Ascending aorta (tissue), 2 donors: ENCODE results near the gene NR1D2. TPM values are rescaled to one million over a fixed set of nuclear protein-coding genes. Genes with fewer than 3 reads are reported as not detected.
A peak's percentile ranks its signal among the peaks of the same experiment; 100 is the strongest.
"Not testable (repeated sequence)": the region's sequence is repeated elsewhere in the genome, so short reads cannot be mapped to it uniquely, and the experiment has no call there.

Experiments used
- DNase-seq, 2 donors: peaks; one replicate each; pipeline ENCODE4 v3.0.0-alpha.2; 2019; ENCODE audit warnings: low spot score in 2 of 2
- H3K27ac ChIP-seq, 2 donors: fragments of 200-600 bp; sonication (generic); one replicate each; pipeline ENCODE4 v1.5.1; 2016 to 2017; ENCODE audit warnings: mild to moderate bottlenecking in 1 of 2
- H3K27me3 ChIP-seq: fragments of 200-600 bp; sonication (generic); one replicate; pipeline ENCODE4 v1.5.1; 2017
- H3K36me3 ChIP-seq, 2 donors: fragments of 200-600 bp; sonication (generic); one replicate each; pipeline ENCODE4 v1.5.1; 2016
- H3K4me1 ChIP-seq, 2 donors: fragments of 200-600 bp; sonication (generic); one replicate each; pipeline ENCODE4 v1.5.1; 2016 to 2017; ENCODE audit warnings: mild to moderate bottlenecking in 1 of 2
- H3K4me3 ChIP-seq, 2 donors: fragments of 200-600 bp; sonication (generic); one replicate each; pipeline ENCODE4 v1.5.1; 2016 to 2017; ENCODE audit warnings: mild to moderate bottlenecking in 1 of 2
- H3K9me3 ChIP-seq, 2 donors: fragments of 200-600 bp; sonication (generic); one replicate each; pipeline ENCODE4 v1.5.1; 2016
- CTCF ChIP-seq, 3 experiments: fragments of 200-600 bp in 2 of 3; fragments of 450-650 bp in 1 of 3; sonication (generic) in 2 of 3; IDR thresholded peaks; one replicate each; pipeline ENCODE4 v1.5.1; 2016 to 2019; ENCODE audit warnings: antibody characterized with exemption in 3 of 3, mild to moderate bottlenecking in 1 of 3, moderate library complexity in 1 of 3
- intact Hi-C: fragments of 100-400 bp; cut with DNase I; formaldehyde crosslinking; loops from one replicate; pipeline ENCODE4 v1.15.1; 2023
- total RNA-seq: library from RNA; depleted of rRNA; stranded (reverse); fragments of >200 nt; gene quantifications from one replicate; pipeline ENCODE4 v1.1.0, GENCODE V29; 2016

NR1D2 gene
- total RNA-seq, 1 donor from 2014 or later, result 6.5 TPM

- no peak for DNase-seq
- intact Hi-C loops, result no loop called here
- Histone ChIP-seq H3K9me3 (no peaks in the 10 kb centered on the region), H3K4me1 (peaks cover 0 to 6% of the 10 kb centered on the region in 2 donors), H3K27ac (peak overlapping the region; percentile 73 to 74), H3K27me3 (no peaks in the 10 kb centered on the region), H3K36me3 (no peaks in the 10 kb centered on the region), H3K4me3 (no peak overlapping the region)
- TF ChIP-seq CTCF (IDR thresholded peaks at IDR 0.05), result no peak
Observed at GRCh38 chr3:24002129-24002528, 57.0 kb downstream of the NR1D2 start.

GRCh38 chr3:24003466-24003865 is 58.4 kb downstream of the NR1D2 start:
- Histone ChIP-seq H3K9me3 (no peaks in the 10 kb centered on the region), H3K4me3 (no peak overlapping the region), H3K27ac (peak overlapping the region in 1 of 2 donors; percentile 74), H3K4me1 (peaks cover 0 to 6% of the 10 kb centered on the region in 2 donors), H3K36me3 (no peaks in the 10 kb centered on the region), H3K27me3 (no peaks in the 10 kb centered on the region)
- no peak for DNase-seq
- intact Hi-C loops, result no loop called here
- no peak for TF ChIP-seq CTCF (IDR thresholded peaks at IDR 0.05)

GRCh38 chr3:24004171-24004938 is 59.3 kb downstream of the NR1D2 start:
- Histone ChIP-seq H3K27me3 (no peaks in the 10 kb centered on the region), H3K4me1 (peaks cover 0 to 2% of the 10 kb centered on the region in 2 donors), H3K36me3 (no peaks in the 10 kb centered on the region), H3K4me3 (no peak overlapping the region), H3K27ac (no peak overlapping the region), H3K9me3 (no peaks in the 10 kb centered on the region)
- no peak for TF ChIP-seq CTCF (IDR thresholded peaks at IDR 0.05)
- DNase-seq, result no peak
- intact Hi-C loops, result no loop called here

GRCh38 chr3:24005669-24006068 is 60.6 kb downstream of the NR1D2 start:
- no peak for TF ChIP-seq CTCF (IDR thresholded peaks at IDR 0.05)
- Histone ChIP-seq H3K4me3 (no peak overlapping the region), H3K4me1 (no peaks in the 10 kb centered on the region), H3K27me3 (no peaks in the 10 kb centered on the region), H3K27ac (no peak overlapping the region), H3K36me3 (no peaks in the 10 kb centered on the region), H3K9me3 (no peaks in the 10 kb centered on the region)
- intact Hi-C loops, result no loop called here
- no peak for DNase-seq

GRCh38 chr3:24010834-24011233 is 65.7 kb downstream of the NR1D2 start:
- DNase-seq, H3K36me3 ChIP-seq, H3K9me3 ChIP-seq, H3K27me3 ChIP-seq, H3K27ac ChIP-seq, H3K4me3 ChIP-seq, intact Hi-C loops, H3K4me1 ChIP-seq: not testable (repeated sequence)

- intact Hi-C loops, result no loop called here
- no peaks in the 10 kb centered on the region for H3K27me3 ChIP-seq
- TF ChIP-seq CTCF (IDR thresholded peaks at IDR 0.05), result no peak
- peaks cover 0 to 7% of the 10 kb centered on the region in 2 donors for H3K4me1 ChIP-seq
- H3K27ac ChIP-seq, result no peak overlapping the region
- no peak for DNase-seq
- no peaks in the 10 kb centered on the region for H3K9me3 ChIP-seq
- no peaks in the 10 kb centered on the region for H3K36me3 ChIP-seq
- no peak overlapping the region for H3K4me3 ChIP-seq
Observed at GRCh38 chr3:24012589-24013269, 67.6 kb downstream of the NR1D2 start.
